ENCODE measurements around the gene EFCAB6.

DNA sequence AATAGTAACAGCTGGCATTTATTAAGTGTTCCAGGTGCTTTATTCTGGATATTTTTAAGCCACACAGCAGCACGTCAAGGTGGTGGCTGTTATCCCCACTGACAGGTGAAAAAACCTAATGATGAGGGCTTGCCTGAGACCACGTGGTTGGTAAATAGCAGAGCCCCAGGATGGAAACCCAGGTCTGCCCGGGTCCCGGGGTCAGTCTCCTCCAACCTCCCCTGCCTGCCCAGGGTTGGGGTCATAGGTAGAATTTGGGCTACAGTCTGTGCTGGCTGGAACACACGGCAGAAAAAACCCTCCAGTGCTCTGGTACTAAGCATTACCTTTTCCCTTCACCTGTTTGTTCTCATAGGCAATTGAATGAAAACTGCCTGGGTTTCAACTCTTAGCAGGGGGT is 57.9 kb downstream of the EFCAB6 start:
- TF ChIP-seq, protein P1, sequence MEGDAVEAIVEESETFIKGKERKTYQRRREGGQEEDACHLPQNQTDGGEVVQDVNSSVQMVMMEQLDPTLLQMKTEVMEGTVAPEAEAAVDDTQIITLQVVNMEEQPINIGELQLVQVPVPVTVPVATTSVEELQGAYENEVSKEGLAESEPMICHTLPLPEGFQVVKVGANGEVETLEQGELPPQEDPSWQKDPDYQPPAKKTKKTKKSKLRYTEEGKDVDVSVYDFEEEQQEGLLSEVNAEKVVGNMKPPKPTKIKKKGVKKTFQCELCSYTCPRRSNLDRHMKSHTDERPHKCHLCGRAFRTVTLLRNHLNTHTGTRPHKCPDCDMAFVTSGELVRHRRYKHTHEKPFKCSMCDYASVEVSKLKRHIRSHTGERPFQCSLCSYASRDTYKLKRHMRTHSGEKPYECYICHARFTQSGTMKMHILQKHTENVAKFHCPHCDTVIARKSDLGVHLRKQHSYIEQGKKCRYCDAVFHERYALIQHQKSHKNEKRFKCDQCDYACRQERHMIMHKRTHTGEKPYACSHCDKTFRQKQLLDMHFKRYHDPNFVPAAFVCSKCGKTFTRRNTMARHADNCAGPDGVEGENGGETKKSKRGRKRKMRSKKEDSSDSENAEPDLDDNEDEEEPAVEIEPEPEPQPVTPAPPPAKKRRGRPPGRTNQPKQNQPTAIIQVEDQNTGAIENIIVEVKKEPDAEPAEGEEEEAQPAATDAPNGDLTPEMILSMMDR (IDR thresholded peaks at IDR 0.05): no peak
- TF ChIP-seq POLR2A (IDR thresholded peaks at IDR 0.05): no peak

Data from Peyer's patch (tissue), 4 donors.